GM12873 (cell line): Measurements from ENCODE around the gene FAM200B.

ENCODE experiments used
- CTCF ChIP-seq: IDR thresholded peaks from 2 replicates; pipeline ENCODE4 v1.5.1; 2012; ENCODE audit warnings: low read depth, mild to moderate bottlenecking, moderate library complexity, low read length, control low read depth; ENCODE audit not compliant: insufficient read depth; ENCODE audit errors: missing control alignments

The FAM200B gene

GRCh38 chr4:15652841-15653240 is 28.8 kb upstream of the FAM200B start:
- no peak for TF ChIP-seq CTCF

GRCh38 chr4:15653420-15653819 is 28.2 kb upstream of the FAM200B start:
- TF ChIP-seq CTCF, result no peak

GRCh38 chr4:15653864-15654592 is 27.6 kb upstream of the FAM200B start:
- TF ChIP-seq CTCF, result no peak

- no peak for TF ChIP-seq CTCF
Measured at GRCh38 chr4:15654593-15655222, 26.9 kb upstream of the FAM200B start.

GRCh38 chr4:15655223-15656037 is 26.2 kb upstream of the FAM200B start, which contains the start of gene FBXL5:
Gene FBXL5, minus strand, starts transcription at chr4:15655357. Its CDS starts 70 bp downstream, at chr4:15655287.
- no peak for TF ChIP-seq CTCF

GRCh38 chr4:15656038-15656470 is 25.6 kb upstream of the FAM200B start:
- TF ChIP-seq CTCF, result no peak

- no peak for TF ChIP-seq CTCF
Measured at GRCh38 chr4:15657366-15657765, 24.3 kb upstream of the FAM200B start.
